HCT116 (cell line): ENCODE data around the gene SLFN5. TPM values are rescaled to one million over a fixed set of nuclear protein-coding genes. Genes with fewer than 3 reads are reported as not detected.

Source experiments
- ATAC-seq: fragments of 200-7000 bp; cut with Tn5 transposase; 2 replicates; pipeline ENCODE4 v1.9.1; 2020; ENCODE audit warnings: mild to moderate bottlenecking, moderate library complexity
- BruUV-seq: library from RNA; stranded (reverse); fragments of 400-500 nt; replicated peaks from 2 replicates; lab custom pipeline; 2021; lab: Mats Ljungman, UMichigan
- CTCF ChIA-PET: fragments of 300-600 bp; sonication (Branson Sonifier 250); formaldehyde crosslinking; loops from one replicate; lab custom pipeline; 2021; ENCODE audit warnings: antibody characterized with exemption; lab: Charles Lee
- POLR2A ChIA-PET: fragments of 300-600, 350-600 bp; sonication (Branson Sonifier 250); formaldehyde crosslinking; loops from one replicate; lab custom pipeline; 2021; ENCODE audit warnings: antibody characterized with exemption; lab: Charles Lee
- RAD21 ChIA-PET, 2 experiments: fragments of 300-600 bp; sonication (Branson Sonifier 250); formaldehyde crosslinking; loops; one replicate each; lab custom pipeline; 2023; ENCODE audit warnings: low total read pairs in 2 of 2; ENCODE audit not compliant: uncharacterized antibody in 2 of 2, unreplicated experiment in 2 of 2, low non-redundant PET in 1 of 2; lab: Charles Lee
- DNase-seq: peaks from one replicate; pipeline ENCODE4 v3.0.0-alpha.2; 2010; ENCODE audit warnings: low read depth, low spot score
- H2AFZ ChIP-seq: fragments of 200-600 bp; shearing (Covaris generic), sonication (generic); 2 replicates; pipeline ENCODE4 v1.6.1; 2017; ENCODE audit warnings: low read depth, mixed run types, mixed read lengths, antibody characterized with exemption, low read length; ENCODE audit not compliant: poor library complexity, severe bottlenecking
- H3K27ac ChIP-seq: 2 replicates; pipeline ENCODE4 v1.5.1; 2012; ENCODE audit warnings: low read depth, low read length
- H3K27me3 ChIP-seq: fragments of 200-600 bp; sonication (generic); 2 replicates; pipeline ENCODE4 v1.6.1; 2016; ENCODE audit warnings: mixed run types, low read length, mixed read lengths; ENCODE audit not compliant: insufficient read depth
- H3K36me3 ChIP-seq, 2 experiments: fragments of 200-500 bp in 1 of 2; fragments of 200-600 bp in 1 of 2; sonication (Bioruptor generic) in 1 of 2; sonication (generic) in 1 of 2; 2 replicates each; pipeline versions ENCODE4 v1.5.1 to v1.6.1; 2014 to 2016; ENCODE audit warnings: low read length in 2 of 2, inconsistent platforms in 1 of 2, mixed read lengths in 1 of 2, mixed run types in 1 of 2; ENCODE audit not compliant: insufficient read depth in 2 of 2, control insufficient read depth in 1 of 2
- H3K4me1 ChIP-seq, 2 experiments: fragments of 200-600 bp in 1 of 2; sonication (generic) in 1 of 2; 2 replicates each; pipeline versions ENCODE4 v1.5.1 to v1.6.1; 2012 to 2017; ENCODE audit warnings: low read length in 2 of 2, inconsistent platforms in 1 of 2, mild to moderate bottlenecking in 1 of 2, mixed read lengths in 1 of 2, mixed run types in 1 of 2, moderate library complexity in 1 of 2; ENCODE audit not compliant: insufficient read depth in 2 of 2, control insufficient read depth in 1 of 2
- H3K4me2 ChIP-seq: fragments of 200-600 bp; sonication (generic); 2 replicates; pipeline ENCODE4 v1.6.1; 2017; ENCODE audit warnings: mixed run types, low read length, mixed read lengths
- H3K4me3 ChIP-seq, 2 experiments: fragments of 200-600 bp in 1 of 2; sonication (generic) in 1 of 2; replicated peaks in 1 of 2; 2 replicates each; pipeline ENCODE4 v1.5.1; 2011 to 2016; ENCODE audit warnings: low read length in 2 of 2, control low read depth in 1 of 2, low read depth in 1 of 2, mild to moderate bottlenecking in 1 of 2, mixed read lengths in 1 of 2, mixed run types in 1 of 2
- H3K79me2 ChIP-seq: fragments of 200-600 bp; sonication (generic); 2 replicates; pipeline ENCODE4 v1.6.1; 2017; ENCODE audit warnings: mild to moderate bottlenecking, mixed run types, low read length, moderate library complexity, mixed read lengths; ENCODE audit not compliant: insufficient read depth
- H3K9ac ChIP-seq: fragments of 200-600 bp; sonication (generic); 2 replicates; pipeline ENCODE4 v1.6.1; 2016; ENCODE audit warnings: low read length, mixed read lengths
- H3K9me2 ChIP-seq: fragments of 200-600 bp; sonication (generic), shearing (Covaris generic); 2 replicates; pipeline ENCODE4 v1.6.1; 2017; ENCODE audit warnings: mixed run types, mild to moderate bottlenecking, moderate library complexity; ENCODE audit not compliant: insufficient read depth
- H3K9me3 ChIP-seq, 2 experiments: fragments of 200-500 bp in 1 of 2; fragments of 200-600 bp in 1 of 2; sonication (Bioruptor generic) in 1 of 2; sonication (generic) in 1 of 2; 2 replicates each; pipeline ENCODE4 v1.6.1; 2014 to 2017; ENCODE audit warnings: low read length in 2 of 2, mixed read lengths in 2 of 2, inconsistent platforms in 1 of 2, low read depth in 1 of 2, mild to moderate bottlenecking in 1 of 2, mixed run types in 1 of 2, moderate library complexity in 1 of 2; ENCODE audit not compliant: control insufficient read depth in 1 of 2, insufficient read depth in 1 of 2
- H4K20me1 ChIP-seq: fragments of 200-600 bp; sonication (generic), shearing (Covaris generic); 2 replicates; pipeline ENCODE4 v1.6.1; 2017; ENCODE audit warnings: mixed run types, mild to moderate bottlenecking, moderate library complexity; ENCODE audit not compliant: insufficient read depth
- CBX3 ChIP-seq: IDR thresholded peaks from 2 replicates; pipeline ENCODE4 v1.6.1; 2012; ENCODE audit warnings: low read depth
- CEBPB ChIP-seq: IDR thresholded peaks from 2 replicates; pipeline ENCODE4 v1.6.1; 2012; ENCODE audit warnings: low read depth
- EGR1 ChIP-seq: IDR thresholded peaks from 2 replicates; pipeline ENCODE4 v1.6.1; 2012; ENCODE audit warnings: low read depth
- ELF1 ChIP-seq: IDR thresholded peaks from 2 replicates; pipeline ENCODE4 v1.6.1; 2012; ENCODE audit warnings: low read depth, borderline replicate concordance
- EZH2 ChIP-seq: fragments of 200-600 bp; sonication (generic); IDR thresholded peaks from 2 replicates; pipeline ENCODE4 v1.6.1; 2017; ENCODE audit warnings: antibody characterized with exemption, mixed run types
- EZH2phosphoT487 ChIP-seq: fragments of 200-600 bp; IDR thresholded peaks from 2 replicates; pipeline ENCODE4 v1.6.1; 2018; ENCODE audit warnings: antibody characterized with exemption, borderline replicate concordance
- FOSL1 ChIP-seq: IDR thresholded peaks from 2 replicates; pipeline ENCODE4 v1.6.1; 2012; ENCODE audit warnings: low read depth
- JUND ChIP-seq: IDR thresholded peaks from 2 replicates; pipeline ENCODE4 v1.6.1; 2012
- POLR2A ChIP-seq: IDR thresholded peaks from 2 replicates; pipeline ENCODE4 v1.7.0; 2011; ENCODE audit warnings: borderline replicate concordance; ENCODE audit not compliant: insufficient read depth, insufficient read length; ENCODE audit errors: extremely low read depth
- POLR2AphosphoS5 ChIP-seq: IDR thresholded peaks from 2 replicates; pipeline ENCODE4 v1.6.1; 2011; ENCODE audit warnings: mild to moderate bottlenecking, low read depth, low read length, moderate library complexity
- SIN3A ChIP-seq: IDR thresholded peaks from 2 replicates; pipeline ENCODE4 v1.6.1; 2012; ENCODE audit warnings: low read depth
- SP1 ChIP-seq: IDR thresholded peaks from 2 replicates; pipeline ENCODE4 v1.6.1; 2012; ENCODE audit warnings: low read depth
- SRF ChIP-seq: IDR thresholded peaks from 2 replicates; pipeline ENCODE4 v1.6.1; 2012; ENCODE audit warnings: low read depth
- YY1 ChIP-seq: IDR thresholded peaks from 2 replicates; pipeline ENCODE4 v1.6.1; 2011; ENCODE audit warnings: low read length, low read depth, moderate library complexity, mild to moderate bottlenecking; ENCODE audit not compliant: insufficient replicate concordance; ENCODE audit errors: extremely low read depth
- ZFX ChIP-seq: fragments of 450-650 bp; IDR thresholded peaks from 2 replicates; pipeline ENCODE4 v1.6.1; 2017
- ZNF274 ChIP-seq: fragments of 200-500 bp; sonication (Bioruptor generic); IDR thresholded peaks from 2 replicates; pipeline ENCODE4 v1.6.1; 2014; ENCODE audit warnings: mild to moderate bottlenecking, low read depth, low read length, inconsistent platforms
- intact Hi-C: fragments of 100-400 bp; cut with micrococcal nuclease; formaldehyde crosslinking; loops from 2 replicates; pipeline ENCODE4 v1.10.0; 2022
- total RNA-seq: library from RNA; stranded (reverse); gene quantifications from one replicate; pipeline ENCODE4 v1.2.1, GENCODE V29; 2021; ENCODE audit not compliant: unreplicated experiment
- TF ChIP-seq, protein P1 (sequence below): IDR thresholded peaks from 2 replicates; pipeline ENCODE4 v1.6.1; 2012
- TF ChIP-seq, protein P2 (sequence below): IDR thresholded peaks from 2 replicates; pipeline ENCODE4 v1.6.1; 2012; ENCODE audit warnings: low read depth
- TF ChIP-seq, protein P3 (sequence below), 3 experiments: fragments of 200-600 bp in 1 of 3; sonication (generic) in 1 of 3; IDR thresholded peaks in 2 of 3; conservative IDR thresholded peaks in 1 of 3; 2 replicates each; pipeline ENCODE4 v1.5.1; 2012 to 2017; ENCODE audit warnings: low read depth in 2 of 3, low read length in 2 of 3, antibody characterized with exemption in 1 of 3, borderline replicate concordance in 1 of 3, control low read depth in 1 of 3, mild to moderate bottlenecking in 1 of 3, mixed read lengths in 1 of 3, mixed run types in 1 of 3, moderate library complexity in 1 of 3; ENCODE audit not compliant: insufficient read depth in 1 of 3

SLFN5 gene
- total RNA-seq, 1 experiment from 2014 or later, result 23.7 TPM

DNA sequence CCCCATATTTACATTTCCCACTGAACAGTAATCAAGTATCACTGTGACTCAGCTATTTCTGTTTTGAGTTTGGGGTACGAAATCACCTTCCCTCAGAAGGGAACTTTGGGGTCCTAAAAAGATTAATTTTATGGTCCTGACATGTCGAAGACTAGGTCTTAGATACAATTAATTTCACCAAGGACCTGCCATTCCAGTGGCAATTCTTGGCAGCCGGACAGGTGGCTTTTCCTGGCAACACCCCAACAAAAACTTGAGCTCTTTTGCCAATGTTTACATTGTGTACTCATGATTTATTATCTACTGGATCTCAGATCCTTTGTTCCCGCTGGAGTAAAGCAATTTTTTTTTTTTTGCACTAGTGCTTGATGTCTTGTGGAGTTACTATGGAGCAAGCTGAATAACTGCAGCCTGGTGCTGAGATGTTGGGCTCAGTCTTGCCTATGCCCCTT, 14.4 kb downstream of the SLFN5 start (continued):
- TF ChIP-seq ZFX, result no peak
- TF ChIP-seq FOSL1, result peak; percentile 39; the same call in 1 of the 2 replicates
- TF ChIP-seq EGR1, result no peak
- peak; percentile 46; the same call in 1 of the 2 replicates for TF ChIP-seq JUND

DNA sequence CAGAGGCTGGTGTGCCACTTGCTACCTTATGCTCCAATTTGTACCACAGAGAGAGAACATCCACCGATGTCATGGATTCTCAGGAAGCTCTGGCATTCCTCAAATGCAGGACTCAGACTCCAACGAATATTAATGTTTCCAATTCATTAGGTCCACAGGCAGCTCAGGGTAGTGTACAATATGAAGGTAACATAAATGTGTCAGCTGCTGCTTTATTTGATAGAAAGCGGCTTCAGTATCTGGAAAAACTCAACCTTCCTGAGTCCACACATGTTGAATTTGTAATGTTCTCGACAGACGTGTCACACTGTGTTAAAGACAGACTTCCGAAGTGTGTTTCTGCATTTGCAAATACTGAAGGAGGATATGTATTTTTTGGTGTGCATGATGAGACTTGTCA, 16.1 kb downstream of the SLFN5 start:
- no peak for DNase-seq
- ChIA-PET RAD21 (no interaction called here), POLR2A (no interaction called here), CTCF (no interaction called here)
- no peak overlapping the region for H2AFZ ChIP-seq
- H3K36me3 ChIP-seq, result no peaks in the 10 kb centered on the region
- no peak overlapping the region for H3K27ac ChIP-seq
- no peaks in the 10 kb centered on the region for H3K9me3 ChIP-seq
- H3K4me1 ChIP-seq, result peaks cover 33 to 38% of the 10 kb centered on the region in 2 experiments
- no peak overlapping the region for H3K9ac ChIP-seq
- TF ChIP-seq, protein P1, sequence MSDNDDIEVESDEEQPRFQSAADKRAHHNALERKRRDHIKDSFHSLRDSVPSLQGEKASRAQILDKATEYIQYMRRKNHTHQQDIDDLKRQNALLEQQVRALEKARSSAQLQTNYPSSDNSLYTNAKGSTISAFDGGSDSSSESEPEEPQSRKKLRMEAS, result no peak
- no peak for TF ChIP-seq ELF1
- TF ChIP-seq EZH2phosphoT487, result no peak
- no peak for TF ChIP-seq JUND
- TF ChIP-seq, protein P2, sequence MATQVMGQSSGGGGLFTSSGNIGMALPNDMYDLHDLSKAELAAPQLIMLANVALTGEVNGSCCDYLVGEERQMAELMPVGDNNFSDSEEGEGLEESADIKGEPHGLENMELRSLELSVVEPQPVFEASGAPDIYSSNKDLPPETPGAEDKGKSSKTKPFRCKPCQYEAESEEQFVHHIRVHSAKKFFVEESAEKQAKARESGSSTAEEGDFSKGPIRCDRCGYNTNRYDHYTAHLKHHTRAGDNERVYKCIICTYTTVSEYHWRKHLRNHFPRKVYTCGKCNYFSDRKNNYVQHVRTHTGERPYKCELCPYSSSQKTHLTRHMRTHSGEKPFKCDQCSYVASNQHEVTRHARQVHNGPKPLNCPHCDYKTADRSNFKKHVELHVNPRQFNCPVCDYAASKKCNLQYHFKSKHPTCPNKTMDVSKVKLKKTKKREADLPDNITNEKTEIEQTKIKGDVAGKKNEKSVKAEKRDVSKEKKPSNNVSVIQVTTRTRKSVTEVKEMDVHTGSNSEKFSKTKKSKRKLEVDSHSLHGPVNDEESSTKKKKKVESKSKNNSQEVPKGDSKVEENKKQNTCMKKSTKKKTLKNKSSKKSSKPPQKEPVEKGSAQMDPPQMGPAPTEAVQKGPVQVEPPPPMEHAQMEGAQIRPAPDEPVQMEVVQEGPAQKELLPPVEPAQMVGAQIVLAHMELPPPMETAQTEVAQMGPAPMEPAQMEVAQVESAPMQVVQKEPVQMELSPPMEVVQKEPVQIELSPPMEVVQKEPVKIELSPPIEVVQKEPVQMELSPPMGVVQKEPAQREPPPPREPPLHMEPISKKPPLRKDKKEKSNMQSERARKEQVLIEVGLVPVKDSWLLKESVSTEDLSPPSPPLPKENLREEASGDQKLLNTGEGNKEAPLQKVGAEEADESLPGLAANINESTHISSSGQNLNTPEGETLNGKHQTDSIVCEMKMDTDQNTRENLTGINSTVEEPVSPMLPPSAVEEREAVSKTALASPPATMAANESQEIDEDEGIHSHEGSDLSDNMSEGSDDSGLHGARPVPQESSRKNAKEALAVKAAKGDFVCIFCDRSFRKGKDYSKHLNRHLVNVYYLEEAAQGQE, result no peak
- no peak for TF ChIP-seq POLR2A
- TF ChIP-seq FOSL1, result no peak
- TF ChIP-seq YY1, result no peak
- no peak for TF ChIP-seq SRF
- TF ChIP-seq, protein P3, sequence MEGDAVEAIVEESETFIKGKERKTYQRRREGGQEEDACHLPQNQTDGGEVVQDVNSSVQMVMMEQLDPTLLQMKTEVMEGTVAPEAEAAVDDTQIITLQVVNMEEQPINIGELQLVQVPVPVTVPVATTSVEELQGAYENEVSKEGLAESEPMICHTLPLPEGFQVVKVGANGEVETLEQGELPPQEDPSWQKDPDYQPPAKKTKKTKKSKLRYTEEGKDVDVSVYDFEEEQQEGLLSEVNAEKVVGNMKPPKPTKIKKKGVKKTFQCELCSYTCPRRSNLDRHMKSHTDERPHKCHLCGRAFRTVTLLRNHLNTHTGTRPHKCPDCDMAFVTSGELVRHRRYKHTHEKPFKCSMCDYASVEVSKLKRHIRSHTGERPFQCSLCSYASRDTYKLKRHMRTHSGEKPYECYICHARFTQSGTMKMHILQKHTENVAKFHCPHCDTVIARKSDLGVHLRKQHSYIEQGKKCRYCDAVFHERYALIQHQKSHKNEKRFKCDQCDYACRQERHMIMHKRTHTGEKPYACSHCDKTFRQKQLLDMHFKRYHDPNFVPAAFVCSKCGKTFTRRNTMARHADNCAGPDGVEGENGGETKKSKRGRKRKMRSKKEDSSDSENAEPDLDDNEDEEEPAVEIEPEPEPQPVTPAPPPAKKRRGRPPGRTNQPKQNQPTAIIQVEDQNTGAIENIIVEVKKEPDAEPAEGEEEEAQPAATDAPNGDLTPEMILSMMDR (IDR thresholded peaks at IDR 0.05 in 2 of 3, conservative IDR thresholded peaks at IDR 0.05 in 1 of 3; ENCODE audit: borderline replicate concordance in 1 of 3, insufficient read depth in 1 of 3, low read depth in 2 of 3, low read length in 2 of 3), result no peak
- no peak for TF ChIP-seq CBX3
- TF ChIP-seq EGR1, result no peak
- no peak for TF ChIP-seq EZH2
- no peak for TF ChIP-seq SP1
- TF ChIP-seq ZNF274, result no peak
- no peak for TF ChIP-seq POLR2AphosphoS5
- TF ChIP-seq CEBPB, result no peak
- no peak for TF ChIP-seq ZFX
- TF ChIP-seq SIN3A, result no peak
- H3K27me3 ChIP-seq, result peaks cover 6% of the 10 kb centered on the region; the same call in 1 of the 2 replicates
- no peaks in the 10 kb centered on the region for H3K9me2 ChIP-seq
- no peaks in the 10 kb centered on the region for H4K20me1 ChIP-seq
- ATAC-seq, result no peak
- H3K4me2 ChIP-seq, result no peak overlapping the region
- TSS peak; percentile 46 for BruUV-seq
- intact Hi-C loops, result loop anchor here (5.0 kb wide), 1 partner anchor 278 kb away; the partner anchor contains the start of gene SLFN12L
- H3K4me3 ChIP-seq, result no peak overlapping the region
- H3K79me2 ChIP-seq, result no peaks in the 10 kb centered on the region
